ENCODE data around the gene GPC6. TPM values are rescaled to one million over a fixed set of nuclear protein-coding genes. Genes with fewer than 3 reads are reported as not detected.

GPC6 gene
- total RNA-seq, 1 experiment from 2014 or later, result not detected

DNA sequence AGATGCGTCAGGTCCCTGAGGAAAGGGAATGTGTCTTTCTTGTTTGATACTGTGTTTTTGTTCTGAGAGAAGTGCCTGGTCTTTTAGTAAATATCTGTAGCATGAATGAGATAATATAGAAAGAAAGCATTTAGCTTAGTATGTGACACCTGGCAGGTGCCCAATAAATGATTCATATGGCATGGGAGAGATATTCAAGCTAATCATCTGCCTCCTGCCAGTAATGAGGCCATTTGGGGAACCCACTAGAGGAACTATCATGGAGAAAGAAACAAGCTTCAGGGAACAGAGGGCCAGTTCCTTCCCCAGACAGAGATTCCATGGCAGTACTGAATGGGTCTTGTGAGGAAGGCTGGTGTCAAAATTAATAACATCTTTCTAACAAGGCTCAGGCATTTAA lies 648.9 kb downstream of the GPC6 start:
- no peaks in the 10 kb centered on the region for H3K9me2 ChIP-seq (ENCODE audit: insufficient read depth)
- POLR2A ChIA-PET (ENCODE audit: unreplicated experiment), result no interaction called here
- H3K4me2 ChIP-seq, result no peak overlapping the region
- intact Hi-C loops (cut with micrococcal nuclease; ENCODE audit: unreplicated experiment), result no loop called here
- CTCF ChIA-PET, result no interaction called here
- H3K27me3 ChIP-seq (ENCODE audit: insufficient read depth, low read depth), result no peaks in the 10 kb centered on the region
- H2AFZ ChIP-seq, result no peak overlapping the region
- H3K4me1 ChIP-seq (replicated peaks; ENCODE audit: insufficient read depth), result no peaks in the 10 kb centered on the region
- no peak overlapping the region for H3K27ac ChIP-seq
- no peak for DNase-seq
- no peaks in the 10 kb centered on the region for H3K79me2 ChIP-seq (ENCODE audit: low read depth)
- no peak for TF ChIP-seq EZH2 (IDR thresholded peaks at IDR 0.05; ENCODE audit: low read depth)
- TF ChIP-seq, protein P1, sequence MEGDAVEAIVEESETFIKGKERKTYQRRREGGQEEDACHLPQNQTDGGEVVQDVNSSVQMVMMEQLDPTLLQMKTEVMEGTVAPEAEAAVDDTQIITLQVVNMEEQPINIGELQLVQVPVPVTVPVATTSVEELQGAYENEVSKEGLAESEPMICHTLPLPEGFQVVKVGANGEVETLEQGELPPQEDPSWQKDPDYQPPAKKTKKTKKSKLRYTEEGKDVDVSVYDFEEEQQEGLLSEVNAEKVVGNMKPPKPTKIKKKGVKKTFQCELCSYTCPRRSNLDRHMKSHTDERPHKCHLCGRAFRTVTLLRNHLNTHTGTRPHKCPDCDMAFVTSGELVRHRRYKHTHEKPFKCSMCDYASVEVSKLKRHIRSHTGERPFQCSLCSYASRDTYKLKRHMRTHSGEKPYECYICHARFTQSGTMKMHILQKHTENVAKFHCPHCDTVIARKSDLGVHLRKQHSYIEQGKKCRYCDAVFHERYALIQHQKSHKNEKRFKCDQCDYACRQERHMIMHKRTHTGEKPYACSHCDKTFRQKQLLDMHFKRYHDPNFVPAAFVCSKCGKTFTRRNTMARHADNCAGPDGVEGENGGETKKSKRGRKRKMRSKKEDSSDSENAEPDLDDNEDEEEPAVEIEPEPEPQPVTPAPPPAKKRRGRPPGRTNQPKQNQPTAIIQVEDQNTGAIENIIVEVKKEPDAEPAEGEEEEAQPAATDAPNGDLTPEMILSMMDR (conservative IDR thresholded peaks at IDR 0.05), result no peak
- H4K20me1 ChIP-seq (ENCODE audit: insufficient read depth), result no peaks in the 10 kb centered on the region
- no TSS peak for BruUV-seq (replicated peaks)
- no peaks in the 10 kb centered on the region for H3K9me3 ChIP-seq (ENCODE audit: insufficient read depth, low read depth)
- no peak overlapping the region for H3K4me3 ChIP-seq
- no peaks in the 10 kb centered on the region for H3K36me3 ChIP-seq (ENCODE audit: low read depth)
- no peaks in the 10 kb centered on the region for H3F3A ChIP-seq (ENCODE audit: insufficient read depth, low read depth)

- Histone ChIP-seq H3K4me1 (replicated peaks; ENCODE audit: insufficient read depth) (no peaks in the 10 kb centered on the region), H3F3A (ENCODE audit: insufficient read depth, low read depth) (no peaks in the 10 kb centered on the region), H3K4me2 (no peak overlapping the region), H3K9me3 (ENCODE audit: insufficient read depth, low read depth) (no peaks in the 10 kb centered on the region), H3K27ac (no peak overlapping the region), H4K20me1 (ENCODE audit: insufficient read depth) (no peaks in the 10 kb centered on the region), H3K4me3 (no peak overlapping the region), H2AFZ (no peak overlapping the region), H3K27me3 (ENCODE audit: insufficient read depth, low read depth) (no peaks in the 10 kb centered on the region), H3K9me2 (ENCODE audit: insufficient read depth) (no peaks in the 10 kb centered on the region), H3K79me2 (ENCODE audit: low read depth) (no peaks in the 10 kb centered on the region), H3K36me3 (ENCODE audit: low read depth) (no peaks in the 10 kb centered on the region)
- ChIA-PET POLR2A (ENCODE audit: unreplicated experiment) (no interaction called here), CTCF (no interaction called here)
- TF ChIP-seq, protein P1 (conservative IDR thresholded peaks at IDR 0.05), result no peak
- no peak for TF ChIP-seq EZH2 (IDR thresholded peaks at IDR 0.05; ENCODE audit: low read depth)
- DNase-seq, result no peak
- no TSS peak for BruUV-seq (replicated peaks)
- intact Hi-C loops (cut with micrococcal nuclease; ENCODE audit: unreplicated experiment), result no loop called here
Measured at GRCh38 chr13:93876236-93876635, 649.6 kb downstream of the GPC6 start.

- TF ChIP-seq EZH2 (IDR thresholded peaks at IDR 0.05; ENCODE audit: low read depth), result no peak
- TF ChIP-seq, protein P1 (conservative IDR thresholded peaks at IDR 0.05), result no peak
- ChIA-PET CTCF (no interaction called here), POLR2A (ENCODE audit: unreplicated experiment) (no interaction called here)
- H3K79me2 ChIP-seq (ENCODE audit: low read depth), result no peaks in the 10 kb centered on the region
- no peak overlapping the region for H3K4me3 ChIP-seq
- H3K27me3 ChIP-seq (ENCODE audit: insufficient read depth, low read depth), result no peaks in the 10 kb centered on the region
- no peak for DNase-seq
- BruUV-seq (replicated peaks), result no TSS peak
- no peak overlapping the region for H3K27ac ChIP-seq
- intact Hi-C loops (cut with micrococcal nuclease; ENCODE audit: unreplicated experiment), result no loop called here
- H3K4me2 ChIP-seq, result no peak overlapping the region
- no peaks in the 10 kb centered on the region for H3K4me1 ChIP-seq (replicated peaks; ENCODE audit: insufficient read depth)
- no peak overlapping the region for H2AFZ ChIP-seq
- H3F3A ChIP-seq (ENCODE audit: insufficient read depth, low read depth), result no peaks in the 10 kb centered on the region
- no peaks in the 10 kb centered on the region for H3K36me3 ChIP-seq (ENCODE audit: low read depth)
- H4K20me1 ChIP-seq (ENCODE audit: insufficient read depth), result no peaks in the 10 kb centered on the region
- no peaks in the 10 kb centered on the region for H3K9me3 ChIP-seq (ENCODE audit: insufficient read depth, low read depth)
- no peaks in the 10 kb centered on the region for H3K9me2 ChIP-seq (ENCODE audit: insufficient read depth)
Measured at GRCh38 chr13:93878675-93879074, 652.1 kb downstream of the GPC6 start.
